ENCODE measurements around the gene PNLIPRP2.

The PNLIPRP2 gene

GRCh38 chr10:116620423-116621400 lies at the start of gene PNLIPRP2:
PNLIPRP2 (plus strand) TSS chr10:116620953.
- no peak for DNase-seq (ENCODE audit: low spot score)

DNA sequence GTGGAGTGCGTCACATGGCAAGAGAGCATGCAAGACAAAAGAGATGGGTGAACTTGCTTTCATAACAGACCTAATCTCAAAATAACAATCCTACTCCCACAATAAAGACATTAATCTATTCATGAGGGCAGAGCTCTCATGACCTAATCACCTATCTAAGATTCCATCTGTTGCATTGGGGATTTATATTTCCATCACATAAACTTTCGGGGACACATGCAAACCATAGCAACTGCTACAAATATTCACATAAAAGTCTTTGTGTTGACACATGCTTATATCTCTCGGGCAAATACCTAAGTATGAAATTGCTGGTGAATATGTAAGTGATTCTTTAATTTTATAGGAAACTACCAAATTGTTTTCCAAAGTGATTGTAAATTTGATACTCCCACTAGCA lies 46.0 kb upstream of the PNLIPRP2 start:
- no peak for DNase-seq (ENCODE audit: low spot score)

DNA sequence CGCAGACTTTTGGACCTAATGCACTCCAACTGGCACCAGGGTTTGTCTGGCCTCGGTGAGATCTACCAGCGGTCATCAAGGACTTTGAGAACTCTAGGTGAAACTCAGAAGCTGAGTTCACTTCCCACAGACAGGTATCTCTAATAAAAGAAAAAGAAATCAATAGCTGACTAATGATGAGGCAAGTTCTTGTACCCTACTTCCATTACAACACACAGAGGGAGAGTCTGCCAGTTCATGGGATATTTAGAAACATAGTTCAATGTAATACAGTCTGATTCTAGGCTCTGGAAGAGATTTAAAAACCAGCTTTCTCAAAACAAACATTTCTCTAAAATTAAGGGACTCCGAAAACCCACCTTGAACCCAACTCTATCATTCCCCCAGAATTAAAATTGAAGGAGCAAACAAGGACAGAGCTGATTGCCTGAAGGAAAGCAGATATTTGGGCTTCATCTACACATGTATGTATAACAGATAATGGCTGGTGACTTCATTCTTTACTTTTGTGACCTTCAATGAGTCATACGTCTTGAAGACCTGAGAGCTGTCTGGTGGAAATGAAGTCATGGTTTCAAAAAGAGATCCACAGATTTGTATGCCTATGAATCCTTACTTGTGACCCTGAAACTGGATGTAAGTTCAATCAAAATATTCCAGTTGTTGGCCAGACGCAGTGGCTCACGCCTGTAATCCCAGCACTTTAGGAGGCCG lies 32.7 kb upstream of the PNLIPRP2 start:
- DNase-seq (ENCODE audit: low spot score): no peak

GRCh38 chr10:116588995-116589394 lies 31.8 kb upstream of the PNLIPRP2 start:
- no peak for DNase-seq (ENCODE audit: low spot score)

DNA sequence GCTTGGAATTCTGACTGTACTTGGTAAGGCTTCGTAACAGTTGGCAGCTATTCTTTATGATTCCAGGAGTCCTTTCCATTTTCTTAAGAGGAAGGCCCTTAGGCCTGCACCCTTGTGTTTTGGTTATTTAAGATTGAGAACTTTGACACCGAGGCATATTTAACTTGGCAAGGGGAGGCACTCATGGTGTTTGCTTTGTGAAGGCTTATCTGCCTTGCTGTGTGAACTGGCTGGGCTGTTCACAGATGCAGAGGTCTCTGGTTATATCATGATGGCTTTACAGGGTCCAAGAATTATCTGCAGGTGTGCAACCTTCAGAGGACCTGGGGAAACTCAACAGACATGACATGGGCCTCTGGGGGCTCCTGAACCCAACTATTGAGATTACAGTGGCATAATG lies 30.8 kb upstream of the PNLIPRP2 start:
- no peak for DNase-seq (ENCODE audit: low spot score)

DNA sequence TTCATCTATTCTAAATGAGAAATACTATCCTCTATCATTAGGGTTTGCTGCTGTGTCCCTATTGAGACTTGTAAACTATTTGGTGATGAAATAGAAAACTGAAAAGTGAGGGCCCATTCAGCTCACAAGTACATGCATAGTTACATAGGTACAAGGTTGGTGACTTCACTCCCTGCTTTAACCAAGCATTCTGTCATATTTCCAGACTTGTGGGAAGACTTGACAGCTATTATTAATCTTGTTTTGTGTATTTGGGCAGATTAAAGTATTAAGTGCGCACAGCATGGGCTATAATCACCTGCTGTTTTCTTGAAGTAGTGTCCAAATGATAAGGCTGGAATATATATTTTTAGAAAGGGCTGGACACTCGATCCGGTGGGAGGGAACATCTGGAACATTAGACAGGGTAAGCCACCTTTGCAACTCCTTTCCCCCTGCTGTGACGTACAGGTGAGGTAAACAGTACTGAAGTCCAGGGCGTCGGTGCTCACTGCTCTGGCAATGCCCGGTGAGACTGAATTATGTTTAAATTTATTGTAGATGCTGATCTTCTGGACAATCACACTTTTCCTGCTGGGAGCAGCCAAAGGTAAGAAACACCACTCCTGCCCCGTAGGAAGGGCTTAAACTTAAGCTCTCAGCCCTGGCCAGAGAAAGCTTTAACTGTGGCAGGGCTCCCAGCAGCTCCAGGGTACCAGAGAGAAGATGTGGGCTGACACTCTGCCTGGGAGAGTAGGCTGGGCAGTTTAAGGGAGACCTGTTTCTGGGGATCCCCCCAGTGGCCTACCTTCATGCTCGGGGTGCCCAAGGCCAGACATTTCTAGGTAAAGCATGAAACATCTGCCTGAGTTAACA lies 29.9 kb upstream of the PNLIPRP2 start, which contains the start of gene PNLIPRP1:
Gene PNLIPRP1 (plus strand): TSS at position 370 of the 855 bp plus-strand sequence. CDS start 171 bp downstream, at position 541.
- no peak for DNase-seq (ENCODE audit: low spot score)

DNA sequence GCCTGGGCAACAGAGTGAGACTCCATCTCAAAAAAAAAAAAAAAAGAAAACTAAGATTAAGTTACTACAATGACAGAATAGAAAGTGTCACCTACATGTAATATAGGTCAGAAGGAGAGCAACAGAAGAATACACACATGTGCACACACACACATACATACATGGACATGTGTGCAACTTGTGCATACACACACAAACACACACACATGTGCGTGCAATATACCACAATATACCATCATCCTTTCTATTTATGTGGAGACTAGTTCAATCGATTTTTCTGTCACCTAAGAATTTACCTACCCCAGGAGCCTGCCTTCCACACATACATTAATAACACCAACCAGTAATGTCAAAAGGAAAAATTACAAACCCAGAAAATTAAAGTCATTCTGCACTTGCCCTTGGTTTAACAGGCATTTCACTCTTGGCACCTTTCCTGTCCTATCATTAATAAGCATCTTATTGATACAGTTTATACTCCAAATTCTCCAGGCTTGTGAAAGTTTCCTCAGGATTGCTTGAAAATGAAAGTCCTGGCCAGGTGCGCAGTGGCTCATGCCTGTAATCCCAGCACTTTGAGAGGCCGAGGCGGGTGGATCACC lies 27.5 kb upstream of the PNLIPRP2 start:
- DNase-seq (ENCODE audit: low spot score): no peak

- no peak for DNase-seq (ENCODE audit: low spot score)
Observed at GRCh38 chr10:116594525-116595035, 26.2 kb upstream of the PNLIPRP2 start.

DNA sequence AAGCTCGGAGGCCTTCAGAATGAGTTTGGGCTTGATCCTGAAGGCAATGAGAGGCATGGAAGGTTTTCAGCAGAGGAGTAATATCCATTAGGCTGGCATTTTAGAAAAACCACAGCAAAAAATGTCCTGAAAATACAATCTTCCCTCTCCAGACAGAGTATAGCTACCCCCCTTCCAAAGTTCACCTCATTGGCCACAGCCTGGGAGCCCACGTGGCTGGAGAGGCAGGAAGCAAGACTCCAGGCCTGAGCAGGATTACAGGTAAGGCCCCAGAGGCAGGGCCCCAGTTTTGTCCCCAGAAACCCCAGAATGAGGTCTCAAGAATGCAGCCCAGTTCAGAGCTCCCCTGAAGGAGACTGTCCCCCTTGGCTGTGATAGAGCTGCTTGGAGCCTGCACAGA lies 24.7 kb upstream of the PNLIPRP2 start:
- DNase-seq (ENCODE audit: low spot score): no peak

DNA sequence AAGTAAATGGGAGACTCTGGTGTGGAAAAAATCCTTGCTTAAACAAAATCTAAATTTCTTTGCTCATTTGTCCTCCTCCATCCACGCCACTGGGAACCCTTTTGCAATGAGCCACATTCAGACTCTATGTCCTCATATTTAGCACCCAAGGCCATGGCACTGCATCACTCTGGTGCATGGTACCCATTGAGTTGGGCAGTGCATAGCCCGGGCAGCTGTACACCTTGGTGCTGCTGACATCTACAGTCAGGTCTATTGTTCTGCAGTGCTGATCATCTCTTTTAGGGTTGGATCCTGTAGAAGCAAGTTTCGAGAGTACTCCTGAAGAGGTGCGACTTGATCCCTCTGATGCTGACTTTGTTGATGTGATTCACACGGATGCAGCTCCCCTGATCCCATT lies 23.2 kb upstream of the PNLIPRP2 start:
- no peak for DNase-seq (ENCODE audit: low spot score)

GRCh38 chr10:116598329-116598728 lies 22.4 kb upstream of the PNLIPRP2 start:
- DNase-seq (ENCODE audit: low spot score): no peak

- no peak for DNase-seq (ENCODE audit: low spot score)
Observed at GRCh38 chr10:116599991-116600390, 20.8 kb upstream of the PNLIPRP2 start.

- no peak for DNase-seq (ENCODE audit: low spot score)
Observed at GRCh38 chr10:116602648-116603400, 17.9 kb upstream of the PNLIPRP2 start.

DNA sequence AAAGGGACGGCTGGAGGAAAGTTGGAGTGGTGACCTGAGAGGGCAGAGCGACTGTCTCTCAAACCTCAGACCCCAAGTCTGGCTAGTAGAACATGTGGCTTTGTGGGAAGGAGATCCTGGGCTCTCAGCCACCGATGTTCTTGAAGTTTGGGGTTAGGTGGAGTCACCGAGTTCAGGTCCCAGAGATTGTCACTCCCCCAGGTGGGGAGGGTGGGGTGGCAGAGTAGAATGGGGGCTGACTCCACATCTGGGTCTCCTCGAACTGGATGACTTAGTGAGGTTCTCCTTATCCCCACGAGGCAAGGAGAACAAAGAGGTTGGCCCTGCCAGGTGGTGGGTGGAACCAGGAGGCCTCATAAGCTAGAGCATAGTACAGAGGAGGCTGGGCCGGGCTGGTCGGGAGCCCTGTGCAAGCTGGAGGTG lies 14.7 kb upstream of the PNLIPRP2 start:
- DNase-seq (ENCODE audit: low spot score): no peak

- DNase-seq (ENCODE audit: low spot score): no peak
Observed at GRCh38 chr10:116607336-116607735, 13.4 kb upstream of the PNLIPRP2 start.

GRCh38 chr10:116608686-116609594 lies 11.8 kb upstream of the PNLIPRP2 start:
- DNase-seq (ENCODE audit: low spot score): no peak

- DNase-seq (ENCODE audit: low spot score): no peak
Observed at GRCh38 chr10:116610443-116611152, 10.2 kb upstream of the PNLIPRP2 start.

DNA sequence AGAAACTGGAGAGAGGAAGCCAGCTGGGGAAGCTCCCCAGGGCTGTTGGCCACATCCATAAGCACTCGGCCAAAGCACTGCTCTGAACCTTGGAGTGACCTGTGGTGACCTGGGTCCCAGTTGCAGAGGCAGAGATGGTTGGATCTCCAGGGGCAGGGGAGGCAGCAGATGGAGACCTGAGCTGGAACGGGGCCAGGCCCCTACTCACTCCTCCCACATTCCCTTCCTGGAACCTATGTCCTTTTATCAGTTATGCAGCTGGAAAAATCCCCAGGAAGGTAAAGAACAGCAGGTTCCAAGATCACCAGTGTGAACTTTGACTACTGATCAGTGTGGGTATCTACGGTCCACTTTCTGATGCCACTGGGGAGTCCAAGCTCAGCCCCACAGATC lies 9.6 kb upstream of the PNLIPRP2 start:
- no peak for DNase-seq (ENCODE audit: low spot score)
